SK-N-SH (cell line): ENCODE data around the gene RMDN2. TPM values are rescaled to one million over a fixed set of nuclear protein-coding genes. Genes with fewer than 3 reads are reported as not detected.

Source experiments
- CTCF ChIA-PET: fragments of 300-600, 350-600 bp; formaldehyde crosslinking; extraction: SDS; loops from one replicate; lab custom pipeline; 2021; lab: Yijun Ruan, JAX
- POLR2A ChIA-PET: fragments of 350-600 bp; sonication (Branson Sonifier 250); formaldehyde crosslinking; extraction: SDS; loops from one replicate; lab custom pipeline; 2020; ENCODE audit warnings: antibody characterized with exemption, inconsistent platforms; lab: Yijun Ruan, JAX
- DNase-seq: peaks from one replicate; pipeline ENCODE4 v3.0.0; 2012
- H2AFZ ChIP-seq: fragments of 200-600 bp; sonication (generic); 2 replicates; pipeline ENCODE4 v1.8.1; 2016; ENCODE audit warnings: antibody characterized with exemption, mild to moderate bottlenecking, low read depth
- H3F3A ChIP-seq: fragments of 200-600 bp; sonication (generic); replicated peaks from 2 replicates; pipeline ENCODE3; 2016; ENCODE audit warnings: antibody characterized with exemption, mild to moderate bottlenecking; ENCODE audit not compliant: insufficient read depth
- H3K27ac ChIP-seq, 2 experiments: fragments of 200-500 bp in 1 of 2; fragments of 200-600 bp in 1 of 2; sonication (Bioruptor generic) in 1 of 2; sonication (generic), shearing (Covaris generic) in 1 of 2; 2 replicates each; pipeline versions ENCODE4 v1.5.1 to v1.6.1; 2014 to 2016; ENCODE audit warnings: low read depth in 2 of 2, inconsistent platforms in 1 of 2, low read length in 1 of 2, mild to moderate bottlenecking in 1 of 2, mixed read lengths in 1 of 2
- H3K27me3 ChIP-seq: fragments of 200-600 bp; sonication (generic), shearing (Covaris generic); 2 replicates; pipeline ENCODE4 v1.6.1; 2016; ENCODE audit warnings: mixed run types; ENCODE audit not compliant: insufficient read depth
- H3K36me3 ChIP-seq, 2 experiments: fragments of 200-500 bp in 1 of 2; fragments of 200-600 bp in 1 of 2; sonication (Bioruptor generic) in 1 of 2; sonication (generic) in 1 of 2; replicated peaks in 1 of 2; 2 replicates each; pipeline versions ENCODE3 to v1.5.1; 2014 to 2016; ENCODE audit warnings: low read length in 1 of 2, mild to moderate bottlenecking in 1 of 2; ENCODE audit not compliant: insufficient read depth in 2 of 2, control insufficient read depth in 1 of 2
- H3K4me1 ChIP-seq, 2 experiments: fragments of 200-500 bp in 1 of 2; fragments of 200-600 bp in 1 of 2; sonication (Bioruptor generic) in 1 of 2; sonication (generic), shearing (Covaris generic) in 1 of 2; 2 replicates each; pipeline versions ENCODE4 v1.5.1 to v1.6.1; 2014 to 2016; ENCODE audit warnings: low read depth in 1 of 2, low read length in 1 of 2, mixed run types in 1 of 2; ENCODE audit not compliant: insufficient read depth in 2 of 2, control insufficient read depth in 1 of 2
- H3K4me2 ChIP-seq: fragments of 200-600 bp; sonication (generic), shearing (Covaris generic); 2 replicates; pipeline ENCODE4 v1.6.1; 2017; ENCODE audit warnings: mixed run types
- H3K4me3 ChIP-seq, 2 experiments: fragments of 200-500 bp in 1 of 2; fragments of 200-600 bp in 1 of 2; sonication (Bioruptor generic) in 1 of 2; sonication (generic), shearing (Covaris generic) in 1 of 2; 2 replicates each; pipeline versions ENCODE4 v1.5.1 to v1.8.1; 2014 to 2016; ENCODE audit warnings: low read depth in 2 of 2, inconsistent platforms in 1 of 2, low read length in 1 of 2, mild to moderate bottlenecking in 1 of 2, mixed read lengths in 1 of 2, moderate library complexity in 1 of 2
- H3K79me2 ChIP-seq: fragments of 200-600 bp; sonication (generic); 2 replicates; pipeline ENCODE4 v1.8.1; 2017; ENCODE audit warnings: mild to moderate bottlenecking; ENCODE audit not compliant: insufficient read depth
- H3K9ac ChIP-seq: fragments of 200-600 bp; sonication (generic); 2 replicates; pipeline ENCODE4 v1.6.1; 2017; ENCODE audit warnings: mixed run types
- H3K9me2 ChIP-seq: fragments of 200-600 bp; sonication (generic); 2 replicates; pipeline ENCODE4 v1.6.1; 2017; ENCODE audit warnings: mixed run types
- H3K9me3 ChIP-seq: fragments of 200-600 bp; sonication (generic); 2 replicates; pipeline ENCODE4 v1.6.1; 2017; ENCODE audit warnings: mixed run types, mild to moderate bottlenecking, moderate library complexity
- H4K20me1 ChIP-seq: fragments of 200-600 bp; sonication (generic); 2 replicates; pipeline ENCODE4 v1.6.1; 2017; ENCODE audit warnings: mild to moderate bottlenecking, mixed run types; ENCODE audit not compliant: insufficient read depth
- CHD2 ChIP-seq: fragments of 150-350 bp; IDR thresholded peaks from 2 replicates; pipeline ENCODE4 v1.6.1; 2018; ENCODE audit warnings: low read length; ENCODE audit not compliant: partially characterized antibody
- ELF1 ChIP-seq: IDR thresholded peaks from 2 replicates; pipeline ENCODE4 v1.4.0; 2012
- EZH2phosphoT487 ChIP-seq: fragments of 200-600 bp; sonication (generic); IDR thresholded peaks from 2 replicates; pipeline ENCODE4 v1.6.1; 2017; ENCODE audit warnings: low read depth, mixed run types, mild to moderate bottlenecking, antibody characterized with exemption, moderate library complexity, borderline replicate concordance
- FOXM1 ChIP-seq: IDR thresholded peaks from 2 replicates; pipeline ENCODE4 v1.4.0; 2012; ENCODE audit warnings: low read depth, mild to moderate bottlenecking
- GABPA ChIP-seq: IDR thresholded peaks from 2 replicates; pipeline ENCODE4 v1.4.0; 2012; ENCODE audit warnings: low read depth, mild to moderate bottlenecking
- MEF2A ChIP-seq: IDR thresholded peaks from 2 replicates; pipeline ENCODE4 v1.4.0; 2012; ENCODE audit warnings: low read depth, borderline replicate concordance
- MXI1 ChIP-seq: IDR thresholded peaks from 2 replicates; pipeline ENCODE4 v1.6.1; 2012; ENCODE audit warnings: mild to moderate bottlenecking, low read depth, low read length, improper control_type of control experiment
- NFIC ChIP-seq: IDR thresholded peaks from 2 replicates; pipeline ENCODE4 v1.4.0; 2012; ENCODE audit warnings: borderline replicate concordance
- POLR2AphosphoS5 ChIP-seq: IDR thresholded peaks from 2 replicates; pipeline ENCODE4 v1.6.1; 2012; ENCODE audit warnings: low read depth, low read length
- RAD21 ChIP-seq: IDR thresholded peaks from 2 replicates; pipeline ENCODE4 v1.6.1; 2012; ENCODE audit warnings: mild to moderate bottlenecking, low read length
- RCOR1 ChIP-seq: fragments of 150-350 bp; IDR thresholded peaks from 2 replicates; pipeline ENCODE4 v1.6.1; 2017; ENCODE audit warnings: antibody characterized with exemption, low read length
- REST ChIP-seq: IDR thresholded peaks from 2 replicates; pipeline ENCODE4 v1.6.1; 2012; ENCODE audit warnings: mild to moderate bottlenecking, low read depth, low read length, moderate library complexity
- RFX5 ChIP-seq: IDR thresholded peaks from 2 replicates; pipeline ENCODE4 v1.6.1; 2012; ENCODE audit warnings: mild to moderate bottlenecking, improper control_type of control experiment, low read length
- TCF12 ChIP-seq: IDR thresholded peaks from 2 replicates; pipeline ENCODE4 v1.4.0; 2012
- TEAD4 ChIP-seq: IDR thresholded peaks from 2 replicates; pipeline ENCODE4 v1.4.0; 2012; ENCODE audit warnings: mild to moderate bottlenecking, borderline replicate concordance; ENCODE audit not compliant: insufficient read depth
- USF2 ChIP-seq: fragments of 150-350 bp; IDR thresholded peaks from 2 replicates; pipeline ENCODE4 v1.6.1; 2017; ENCODE audit warnings: antibody characterized with exemption, low read length, low read depth, borderline replicate concordance
- WGBS: methylation state at CpG from one replicate; pipeline ENCODE4 v1.1.6; 2017; ENCODE audit warnings: low lambda C conversion rate; 5-methylcytosine and 5-hydroxymethylcytosine counted together
- polyA plus RNA-seq, 3 experiments: library from polyadenylated mRNA; depleted of rRNA; stranded (reverse); fragments of >200 nt; gene quantifications; 2 replicates each; pipeline ENCODE4 v1.2.3, GENCODE V29; 2012
- TF ChIP-seq, protein P1 (sequence below): IDR thresholded peaks from 2 replicates; pipeline ENCODE4 v1.4.0; 2012; ENCODE audit warnings: low read depth
- TF ChIP-seq, protein P2 (sequence below): fragments of 200-600 bp; sonication (generic); IDR thresholded peaks from 2 replicates; pipeline ENCODE4 v1.6.1; 2017; ENCODE audit warnings: antibody characterized with exemption, mild to moderate bottlenecking, moderate library complexity

Gene RMDN2
- polyA plus RNA-seq, 1 of the 3 experiments (the other 2 are of a cell fraction), result 7.3 TPM

GRCh38 chr2:37966326-37966725 lies 41.2 kb downstream of the RMDN2 start:
- 75% methylated on average over 3 of the region's 3 CpGs for WGBS
- no peak overlapping the region for H3K4me3 ChIP-seq
- H3K27me3 ChIP-seq, result no peaks in the 10 kb centered on the region
- POLR2A ChIA-PET, result no interaction called here
- CTCF ChIA-PET, result interaction anchor here (0.6 to 2.1 kb wide), 4 partner anchors 10 to 308 kb away, joined by 3 to 5 read pairs (median 4); no protein-coding TSS in a partner anchor
- H3K9ac ChIP-seq, result no peak overlapping the region
- TF ChIP-seq POLR2AphosphoS5 (no peak), MEF2A (no peak), CHD2 (no peak)
- TF ChIP-seq, protein P1, sequence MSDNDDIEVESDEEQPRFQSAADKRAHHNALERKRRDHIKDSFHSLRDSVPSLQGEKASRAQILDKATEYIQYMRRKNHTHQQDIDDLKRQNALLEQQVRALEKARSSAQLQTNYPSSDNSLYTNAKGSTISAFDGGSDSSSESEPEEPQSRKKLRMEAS, result no peak
- no peaks in the 10 kb centered on the region for H4K20me1 ChIP-seq
- no peak overlapping the region for H2AFZ ChIP-seq
- no peaks in the 10 kb centered on the region for H3K79me2 ChIP-seq
- peaks cover 0 to 6% of the 10 kb centered on the region in 2 experiments for H3K36me3 ChIP-seq
- no peak for DNase-seq
- no peaks in the 10 kb centered on the region for H3K9me2 ChIP-seq
- H3K4me2 ChIP-seq, result no peak overlapping the region
- H3K4me1 ChIP-seq, result no peaks in the 10 kb centered on the region; a peak in 1 of 4 replicates
- H3K9me3 ChIP-seq, result no peaks in the 10 kb centered on the region
- no peak overlapping the region for H3K27ac ChIP-seq
- peaks cover 3% of the 10 kb centered on the region for H3F3A ChIP-seq

DNA sequence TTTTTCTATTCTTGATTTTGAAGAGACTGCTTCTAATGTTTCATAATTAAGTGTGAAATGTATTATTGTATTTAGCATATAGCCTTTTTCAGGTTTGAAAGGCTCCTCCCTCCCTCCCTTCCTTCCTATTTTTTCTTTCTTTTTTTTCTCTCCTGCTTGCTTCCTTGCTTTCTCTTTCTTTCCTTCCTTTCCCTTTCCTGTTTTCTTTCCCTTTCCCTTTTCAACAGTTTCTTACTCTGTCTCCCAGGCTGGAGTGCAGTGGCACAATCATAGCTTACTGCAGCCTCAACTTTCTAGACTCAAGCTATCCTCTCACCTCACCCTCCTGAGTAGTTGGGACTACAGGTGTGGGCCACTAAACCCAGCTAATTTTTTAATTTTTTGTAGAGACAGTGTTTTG lies 44.6 kb downstream of the RMDN2 start:
- Histone ChIP-seq H3F3A (peaks cover 3% of the 10 kb centered on the region), H4K20me1 (no peaks in the 10 kb centered on the region), H3K9ac (no peak overlapping the region), H3K79me2 (no peaks in the 10 kb centered on the region), H3K4me3 (no peak overlapping the region), H3K36me3 (peaks cover 0 to 8% of the 10 kb centered on the region in 2 experiments), H3K4me2 (no peak overlapping the region), H3K4me1 (no peaks in the 10 kb centered on the region; a peak in 1 of 4 replicates), H3K27me3 (no peaks in the 10 kb centered on the region), H3K9me2 (no peaks in the 10 kb centered on the region), H2AFZ (no peak overlapping the region), H3K27ac (no peak overlapping the region), H3K9me3 (no peaks in the 10 kb centered on the region)
- TF ChIP-seq TCF12, result no peak
- no peak for TF ChIP-seq ELF1
- no peak for TF ChIP-seq RCOR1
- TF ChIP-seq RFX5, result no peak
- TF ChIP-seq REST, result no peak
- TF ChIP-seq FOXM1, result no peak
- TF ChIP-seq CHD2, result no peak
- no peak for TF ChIP-seq MXI1
- no peak for TF ChIP-seq GABPA
- no peak for TF ChIP-seq EZH2phosphoT487
- no peak for TF ChIP-seq USF2
- no peak for TF ChIP-seq TEAD4
- no peak for TF ChIP-seq NFIC
- TF ChIP-seq RAD21, result no peak
- TF ChIP-seq, protein P2, sequence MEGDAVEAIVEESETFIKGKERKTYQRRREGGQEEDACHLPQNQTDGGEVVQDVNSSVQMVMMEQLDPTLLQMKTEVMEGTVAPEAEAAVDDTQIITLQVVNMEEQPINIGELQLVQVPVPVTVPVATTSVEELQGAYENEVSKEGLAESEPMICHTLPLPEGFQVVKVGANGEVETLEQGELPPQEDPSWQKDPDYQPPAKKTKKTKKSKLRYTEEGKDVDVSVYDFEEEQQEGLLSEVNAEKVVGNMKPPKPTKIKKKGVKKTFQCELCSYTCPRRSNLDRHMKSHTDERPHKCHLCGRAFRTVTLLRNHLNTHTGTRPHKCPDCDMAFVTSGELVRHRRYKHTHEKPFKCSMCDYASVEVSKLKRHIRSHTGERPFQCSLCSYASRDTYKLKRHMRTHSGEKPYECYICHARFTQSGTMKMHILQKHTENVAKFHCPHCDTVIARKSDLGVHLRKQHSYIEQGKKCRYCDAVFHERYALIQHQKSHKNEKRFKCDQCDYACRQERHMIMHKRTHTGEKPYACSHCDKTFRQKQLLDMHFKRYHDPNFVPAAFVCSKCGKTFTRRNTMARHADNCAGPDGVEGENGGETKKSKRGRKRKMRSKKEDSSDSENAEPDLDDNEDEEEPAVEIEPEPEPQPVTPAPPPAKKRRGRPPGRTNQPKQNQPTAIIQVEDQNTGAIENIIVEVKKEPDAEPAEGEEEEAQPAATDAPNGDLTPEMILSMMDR, result no peak
- DNase-seq, result no peak
- ChIA-PET POLR2A (no interaction called here), CTCF (interaction anchor here (1.0 to 3.6 kb wide), 3 partner anchors 12 to 304 kb away, joined by 7 to 13 read pairs (median 7); no protein-coding TSS in a partner anchor)
